Measurements from ENCODE around the gene LRMDA.
"Not testable (repeated sequence)": the region's sequence is repeated elsewhere in the genome, so short reads cannot be mapped to it uniquely, and the experiment has no call there.

The LRMDA gene

GRCh38 chr10:75597773-75598440 is 166.5 kb downstream of the LRMDA start:
- TF ChIP-seq CTCF (conservative IDR thresholded peaks at IDR 0.05): no peak
- no peak overlapping the region for H3K27ac ChIP-seq

- no peak overlapping the region for H3K27ac ChIP-seq
- no peak for TF ChIP-seq CTCF (conservative IDR thresholded peaks at IDR 0.05)
Measured at GRCh38 chr10:75598998-75599397, 167.6 kb downstream of the LRMDA start.

- no peak for TF ChIP-seq CTCF (conservative IDR thresholded peaks at IDR 0.05)
- no peak overlapping the region for H3K27ac ChIP-seq
Measured at GRCh38 chr10:75599875-75600648, 168.6 kb downstream of the LRMDA start.

GRCh38 chr10:75600833-75601232 is 169.4 kb downstream of the LRMDA start:
- TF ChIP-seq CTCF (conservative IDR thresholded peaks at IDR 0.05): no peak
- H3K27ac ChIP-seq: no peak overlapping the region

- TF ChIP-seq CTCF (conservative IDR thresholded peaks at IDR 0.05): no peak
- H3K27ac ChIP-seq: no peak overlapping the region
Measured at GRCh38 chr10:75602341-75602740, 170.9 kb downstream of the LRMDA start.

- TF ChIP-seq CTCF (conservative IDR thresholded peaks at IDR 0.05): no peak
- peak overlapping the region; percentile 0; the same call in 1 of the 2 replicates for H3K27ac ChIP-seq
Measured at GRCh38 chr10:75605096-75605495, 173.7 kb downstream of the LRMDA start.

GRCh38 chr10:75605795-75606194 is 174.4 kb downstream of the LRMDA start:
- not testable (repeated sequence) for H3K27ac ChIP-seq

Measured in VCaP (cell line).